Astrocyte of the cerebellum (primary cell): ENCODE measurements around the gene ARL5A.

Source experiments
- DNase-seq: peaks from one replicate; pipeline ENCODE4 v3.0.0-alpha.2; 2011; ENCODE audit warnings: low read depth
- H3K4me3 ChIP-seq: 2 replicates; pipeline ENCODE4 v1.5.1; 2011; ENCODE audit warnings: mild to moderate bottlenecking, low read depth, low read length, moderate library complexity
- CTCF ChIP-seq: IDR thresholded peaks from 2 replicates; pipeline ENCODE4 v1.5.1; 2012; ENCODE audit warnings: low read length, low read depth, moderate library complexity, mild to moderate bottlenecking; ENCODE audit errors: missing control alignments
- in situ Hi-C: cut with HindIII; loops from 2 replicates; pipeline ENCODE4 v1.10.0; 2017; ENCODE audit warnings: low sequenced_read_pairs

ARL5A gene

DNA sequence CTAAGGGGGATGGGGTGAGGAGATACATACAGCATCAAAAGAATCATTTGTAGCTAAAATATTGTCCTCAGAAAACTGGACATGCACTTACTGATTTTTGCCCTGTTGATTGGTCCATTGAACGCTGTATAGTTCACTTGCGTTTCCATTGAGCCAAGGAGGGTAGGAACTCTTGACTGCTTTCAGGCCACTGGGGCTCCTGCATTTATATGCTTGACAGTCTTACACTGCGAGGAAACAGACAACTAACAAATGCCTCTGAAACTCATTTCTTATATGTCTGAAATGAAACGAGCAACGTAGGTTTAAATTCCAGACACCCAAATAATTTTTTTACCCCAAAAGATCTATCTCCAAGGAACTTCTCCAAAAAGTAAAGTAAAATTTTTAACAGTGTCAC is 42.1 kb downstream of the ARL5A start:
- TF ChIP-seq CTCF = no peak
- in situ Hi-C loops = no loop called here
- no peak overlapping the region for H3K4me3 ChIP-seq
- no peak for DNase-seq

- no peak for TF ChIP-seq CTCF
- H3K4me3 ChIP-seq = no peak overlapping the region
- in situ Hi-C loops = no loop called here
- no peak for DNase-seq
Measured at GRCh38 chr2:151783133-151783520, 45.1 kb downstream of the ARL5A start.

- in situ Hi-C loops = no loop called here
- no peak overlapping the region for H3K4me3 ChIP-seq
- no peak for DNase-seq
- no peak for TF ChIP-seq CTCF
Measured at GRCh38 chr2:151782378-151783132, 45.7 kb downstream of the ARL5A start.

DNA sequence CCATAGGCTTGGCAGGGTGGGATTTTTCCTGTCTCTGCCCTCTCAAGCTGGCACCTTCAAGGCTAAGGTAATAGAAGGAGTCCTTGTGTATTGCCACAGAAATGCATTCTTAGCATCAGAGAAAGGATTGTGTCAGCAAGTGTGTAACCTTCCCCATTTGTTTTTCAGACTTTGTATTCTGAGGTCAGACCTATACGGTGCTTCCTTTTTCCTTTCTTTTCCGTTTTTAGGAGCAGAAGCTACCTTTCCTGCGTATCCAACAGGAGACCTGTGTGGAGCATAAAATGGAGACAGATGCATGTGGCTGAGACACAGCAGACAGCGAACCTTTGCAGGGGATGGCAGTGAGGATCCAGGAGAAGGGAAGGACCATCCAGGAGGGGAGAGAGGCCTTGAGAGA is 46.6 kb downstream of the ARL5A start:
- DNase-seq = no peak
- H3K4me3 ChIP-seq = no peak overlapping the region
- in situ Hi-C loops = no loop called here
- no peak for TF ChIP-seq CTCF

DNA sequence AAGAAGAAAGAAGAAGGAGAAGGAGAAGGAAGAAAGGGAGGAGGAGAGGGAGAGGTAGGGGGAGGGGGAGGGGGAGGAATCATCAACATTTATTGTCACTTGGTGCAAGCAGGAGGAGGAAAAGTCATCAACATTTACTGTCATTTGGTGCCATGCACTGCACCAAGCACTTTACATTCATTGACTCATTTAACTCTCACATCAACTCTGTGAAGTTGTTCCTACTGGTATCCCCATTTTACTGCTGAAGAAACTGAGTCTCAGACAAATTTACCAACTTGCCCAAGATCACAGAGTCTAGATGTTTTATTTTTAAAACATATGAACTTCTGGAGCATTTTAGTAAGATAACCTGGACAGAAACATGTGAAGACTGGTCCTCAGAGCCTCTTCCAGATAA is 47.3 kb downstream of the ARL5A start:
- no peak for TF ChIP-seq CTCF
- in situ Hi-C loops = no loop called here
- no peak overlapping the region for H3K4me3 ChIP-seq
- DNase-seq = no peak

- no peak for DNase-seq
- TF ChIP-seq CTCF = no peak
- in situ Hi-C loops = no loop called here
- H3K4me3 ChIP-seq = no peak overlapping the region
Measured at GRCh38 chr2:151777935-151778334, 50.3 kb downstream of the ARL5A start.
